EL (cell line): ENCODE results near the gene KCTD7.
"Not testable (repeated sequence)": the region's sequence is repeated elsewhere in the genome, so short reads cannot be mapped to it uniquely, and the experiment has no call there.

Experiments used
- DNase-seq: peaks from one replicate; pipeline ENCODE4 v3.0.0-alpha.2; 2016

KCTD7 gene

GRCh38 chr7:66682350-66683093, 53.8 kb downstream of the KCTD7 start:
- DNase-seq: peak; percentile 57

- peak; percentile 64 for DNase-seq
Measured at GRCh38 chr7:66683094-66683769, 54.6 kb downstream of the KCTD7 start.

DNA sequence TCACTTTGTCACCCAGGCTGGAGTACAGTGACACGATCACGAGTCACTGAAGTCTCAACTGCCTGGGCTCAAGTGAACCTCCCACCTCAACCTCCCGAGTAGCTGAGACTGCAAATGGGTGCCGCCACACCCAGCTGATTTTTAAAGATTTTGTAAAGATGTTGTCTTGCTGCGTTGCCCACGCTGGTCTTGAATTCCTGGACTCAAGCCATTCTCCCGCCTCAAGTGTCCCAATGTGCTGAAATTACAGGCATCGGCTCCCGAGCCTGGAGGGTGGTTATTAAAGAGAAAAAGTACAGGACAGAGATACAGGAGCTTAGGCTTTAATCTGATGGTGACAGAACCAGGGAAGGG, 55.1 kb downstream of the KCTD7 start:
- DNase-seq: peak; percentile 14

- DNase-seq: not testable (repeated sequence)
Measured at GRCh38 chr7:66685663-66686062, 57.0 kb downstream of the KCTD7 start.

- DNase-seq: no peak
Measured at GRCh38 chr7:66687186-66687585, 58.5 kb downstream of the KCTD7 start.

DNA sequence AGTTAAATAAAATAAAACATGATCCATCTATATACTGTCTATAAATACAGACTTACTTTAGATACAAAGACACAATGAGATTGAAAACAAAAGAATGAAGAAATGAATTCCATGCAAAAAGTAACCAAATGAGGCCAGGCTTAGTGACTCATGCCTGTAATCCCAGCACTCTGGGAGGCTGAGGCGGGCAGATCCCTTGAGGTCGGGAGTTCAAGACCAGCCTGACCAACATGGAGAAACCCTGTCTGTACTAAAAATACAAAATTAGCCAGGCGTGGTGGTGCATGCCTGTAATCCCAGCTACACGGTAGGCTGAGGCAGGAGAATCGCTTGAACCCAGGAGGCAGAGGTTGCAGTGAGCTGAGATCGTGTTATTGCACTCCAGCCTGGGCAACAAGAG, 59.0 kb downstream of the KCTD7 start:
- DNase-seq: not testable (repeated sequence)

- DNase-seq: no peak
Measured at GRCh38 chr7:66689081-66689480, 60.4 kb downstream of the KCTD7 start.

GRCh38 chr7:66693331-66693730, 64.7 kb downstream of the KCTD7 start:
- DNase-seq: no peak
